ENCODE data around the gene PCNX2. TPM values are rescaled to one million over a fixed set of nuclear protein-coding genes. Genes with fewer than 3 reads are reported as not detected.

PCNX2 gene
- total and polyA plus RNA-seq, 2 experiments from 2014 or later = 42.9 to 88.3 TPM

GRCh38 chr1:233143241-233143640 is 152.3 kb downstream of the PCNX2 start (continued):
- no peak for TF ChIP-seq CTCF (conservative IDR thresholded peaks at IDR 0.05; ENCODE audit: low read depth in 2 of 2)
- no peak for TF ChIP-seq ZNF114 (CRISPR knock-in tag; IDR thresholded peaks at IDR 0.05)

GRCh38 chr1:233140974-233141373 is 154.6 kb downstream of the PCNX2 start:
- no peaks in the 10 kb centered on the region for H3K9me3 Mint-ChIP-seq
- ATAC-seq = no peak
- TF ChIP-seq ZNF462 (CRISPR knock-in tag; IDR thresholded peaks at IDR 0.05) = no peak
- TF ChIP-seq NANOG (IDR thresholded peaks at IDR 0.05; ENCODE audit: borderline replicate concordance) = no peak
- TF ChIP-seq ETS1 (IDR thresholded peaks at IDR 0.05) = no peak
- no peak for TF ChIP-seq CREB1 (CRISPR knock-in tag; IDR thresholded peaks at IDR 0.05; ENCODE audit: low read depth)
- no peak for TF ChIP-seq POLR2AphosphoS5 (IDR thresholded peaks at IDR 0.05; ENCODE audit: low read depth)
- no peak for TF ChIP-seq JUNB (IDR thresholded peaks at IDR 0.05; ENCODE audit: unreplicated experiment)
- no peak for TF ChIP-seq EZH2phosphoT487 (IDR thresholded peaks at IDR 0.05; ENCODE audit: unreplicated experiment)
- TF ChIP-seq ZNF331 (CRISPR knock-in tag; IDR thresholded peaks at IDR 0.05; ENCODE audit: low read depth) = no peak
- TF ChIP-seq EZH2 (IDR thresholded peaks at IDR 0.05; ENCODE audit: low read depth, unreplicated experiment) = no peak
- TF ChIP-seq CTCF (conservative IDR thresholded peaks at IDR 0.05; ENCODE audit: low read depth in 2 of 2) = no peak

More at GRCh38 chr1:233140974-233141373, 154.6 kb downstream of the PCNX2 start:
- Histone ChIP-seq H3K4me1 (ENCODE audit: insufficient read depth) (no peaks in the 10 kb centered on the region), H2AFZ (no peak overlapping the region), H3K79me2 (replicated peaks; ENCODE audit: insufficient read depth) (no peaks in the 10 kb centered on the region), H3K27ac (ENCODE audit: low read depth) (no peak overlapping the region), H3F3A (replicated peaks; ENCODE audit: low read depth) (no peaks in the 10 kb centered on the region), H3K27me3 (ENCODE audit: insufficient read depth) (no peaks in the 10 kb centered on the region), H3K36me3 (ENCODE audit: insufficient read depth) (peaks cover 26% of the 10 kb centered on the region; the same call in 1 of the 2 replicates), H4K20me1 (replicated peaks; ENCODE audit: insufficient read depth) (no peaks in the 10 kb centered on the region), H3K9me2 (ENCODE audit: insufficient read depth) (no peaks in the 10 kb centered on the region), H3K4me2 (no peak overlapping the region), H3K4me3 (no peak overlapping the region)
- H3K27me3 Mint-ChIP-seq (ENCODE audit: insufficient read depth, low read depth, poor library complexity) = peaks cover 6% of the 10 kb centered on the region
- DNase-seq (ENCODE audit: low spot score) = no peak
- peaks cover 29% of the 10 kb centered on the region for H3K36me3 Mint-ChIP-seq (ENCODE audit: low read depth)
- peaks cover 7% of the 10 kb centered on the region; the same call in 2 of the 3 replicates for H3K4me1 Mint-ChIP-seq
- H3K27ac Mint-ChIP-seq = no peak overlapping the region
- H3K4me3 Mint-ChIP-seq = no peak overlapping the region
